T-helper 1 cell treated with Interleukin-12 subunit alpha and Interleukin-12 subunit beta and Interleukin-4 antibody, amounts not matched to agents 30 ng/mL and 1 ng/mL, for 36 hours (primary cell): ENCODE results near the gene HASPIN. TPM values are rescaled to one million over a fixed set of nuclear protein-coding genes. Genes with fewer than 3 reads are reported as not detected.
"Not testable (repeated sequence)": the region's sequence is repeated elsewhere in the genome, so short reads cannot be mapped to it uniquely, and the experiment has no call there.

Source experiments
- intact Hi-C: fragments of 100-400 bp; cut with micrococcal nuclease; formaldehyde crosslinking; loops from one replicate; pipeline ENCODE4 v1.15.1; 2024
- total RNA-seq: library from RNA; stranded (reverse); gene quantifications from 2 replicates; pipeline ENCODE4 v1.2.3, GENCODE V29; 2022

The HASPIN gene
- total RNA-seq, 1 donor from 2014 or later = 26.9 TPM

DNA sequence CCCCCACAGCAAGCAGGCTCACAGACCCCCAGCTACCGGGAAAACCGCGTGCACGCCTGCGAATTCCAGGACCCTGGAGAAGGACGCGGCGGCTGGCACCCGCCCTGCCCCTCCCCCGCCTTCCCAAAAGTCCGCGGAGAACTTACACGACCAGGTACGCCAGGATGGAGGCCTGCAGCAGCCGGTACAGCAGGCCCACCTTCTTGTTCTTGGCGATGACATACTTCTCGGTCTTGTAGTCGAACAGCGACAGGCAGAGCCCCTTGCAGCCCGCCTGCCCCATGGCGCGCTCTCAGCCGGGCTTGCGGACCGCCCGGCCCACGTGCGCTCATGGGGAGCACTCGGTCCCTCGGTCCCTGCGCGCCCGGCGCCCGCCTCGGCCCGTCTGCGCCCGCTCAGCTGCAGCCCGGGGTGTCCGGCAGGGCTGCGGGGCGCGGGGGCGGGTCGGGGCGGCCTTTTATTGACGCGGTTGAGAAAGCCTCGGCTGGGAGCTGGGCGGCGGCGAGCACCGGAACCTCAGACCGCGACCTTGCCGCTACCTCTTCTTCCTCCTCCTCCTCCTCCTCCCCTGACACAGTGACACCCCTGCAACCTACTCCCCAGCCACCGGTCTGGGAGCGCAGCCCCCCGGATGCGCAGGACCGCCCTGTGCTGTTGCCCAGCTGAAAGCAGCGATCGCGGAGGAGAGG lies 27.8 kb upstream of the HASPIN start, which contains the start of gene P2RX5:
TSS of gene P2RX5 (minus strand) at position 433 of the 689 bp plus-strand sequence. CDS start at position 283, 150 bp downstream.
- intact Hi-C loops = loop anchor here (1.0 to 2.0 kb wide), 4 partner anchors 13 to 27 kb away; partner anchors contain the start of genes EMC6, HASPIN and TAX1BP3

DNA sequence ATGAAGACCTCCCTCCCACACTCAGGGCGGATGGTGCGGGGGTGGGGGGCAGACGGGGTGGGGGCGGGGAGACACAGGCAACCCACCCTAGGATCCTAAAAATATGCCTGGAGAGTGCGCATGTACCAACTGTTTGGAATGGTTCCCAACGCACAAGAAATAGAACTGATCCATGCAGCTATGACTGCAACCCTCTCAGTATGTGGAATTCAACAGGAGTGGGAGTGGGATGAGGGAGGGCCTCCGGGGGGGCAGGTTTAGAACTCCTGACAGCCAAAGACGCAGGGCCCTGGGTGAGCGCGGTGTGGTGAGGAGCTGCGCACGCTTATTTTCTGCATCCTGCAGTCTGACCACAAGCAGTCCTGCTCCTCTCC lies 26.6 kb upstream of the HASPIN start:
- intact Hi-C loops = loop anchor here (2.0 kb wide), 1 partner anchor 14 kb away; no protein-coding TSS in a partner anchor

DNA sequence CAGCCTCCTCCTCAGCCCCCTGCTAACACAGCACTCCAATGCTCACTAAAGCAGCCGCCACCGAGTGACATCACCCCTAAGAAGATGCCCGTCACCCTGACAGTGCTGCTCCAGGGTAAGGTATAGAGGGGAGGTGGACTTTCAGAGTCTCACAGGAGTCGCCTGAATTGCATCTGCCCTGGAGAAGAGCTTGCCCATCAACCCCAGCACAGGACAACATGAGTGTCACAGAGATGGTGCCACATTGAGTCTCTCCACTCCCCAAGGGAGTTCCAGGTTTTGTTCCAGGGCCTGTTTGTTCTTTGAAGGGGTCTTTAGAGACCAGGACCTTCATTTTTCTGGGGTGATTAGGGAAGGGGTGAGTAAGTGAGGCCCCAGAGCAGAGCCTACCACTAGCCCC lies 25.6 kb upstream of the HASPIN start:
- intact Hi-C loops = no loop called here

DNA sequence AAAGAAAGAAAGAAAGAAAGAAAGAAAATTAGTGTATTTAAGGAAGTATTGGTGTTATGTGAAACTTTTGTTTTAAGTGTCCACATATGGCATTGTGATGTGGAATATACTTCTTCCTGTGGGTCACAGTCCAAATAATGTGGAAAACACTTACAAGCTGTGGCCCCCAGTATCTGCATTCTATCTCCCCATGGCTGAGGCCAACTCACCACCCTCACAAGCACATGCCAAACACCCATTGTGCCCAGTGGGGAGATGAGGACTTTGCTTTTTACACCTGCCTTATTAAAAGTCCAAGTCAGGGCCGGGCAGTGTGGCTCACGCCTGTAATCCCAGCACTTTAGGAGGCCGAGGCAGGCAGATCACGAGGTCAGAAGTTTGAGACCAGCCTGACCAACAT lies 23.8 kb upstream of the HASPIN start:
- intact Hi-C loops = no loop called here

DNA sequence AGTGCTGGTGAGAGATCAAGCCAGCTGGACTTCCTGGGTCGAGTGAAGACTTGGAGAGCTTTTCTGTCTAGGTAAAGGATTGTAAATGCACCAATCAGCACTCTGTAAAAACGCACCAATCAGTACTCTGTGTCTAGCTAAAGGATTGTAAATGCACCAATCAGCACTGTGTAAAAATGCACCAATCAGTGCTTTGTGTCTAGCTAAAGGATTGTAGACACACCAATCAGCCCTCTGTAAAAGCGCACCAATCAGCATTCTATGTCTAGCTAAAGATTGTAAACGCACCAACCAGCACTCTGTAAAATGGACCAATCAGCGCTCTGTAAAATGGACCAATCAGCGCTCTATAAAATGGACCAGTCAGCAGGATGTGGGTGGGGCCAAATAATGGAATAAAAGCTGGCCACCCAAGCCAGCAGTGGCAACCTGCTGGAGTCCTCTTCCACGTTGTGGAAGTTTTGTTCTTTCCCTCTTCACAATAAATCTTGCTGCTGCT lies 21.6 kb upstream of the HASPIN start:
- intact Hi-C loops = not testable (repeated sequence)

DNA sequence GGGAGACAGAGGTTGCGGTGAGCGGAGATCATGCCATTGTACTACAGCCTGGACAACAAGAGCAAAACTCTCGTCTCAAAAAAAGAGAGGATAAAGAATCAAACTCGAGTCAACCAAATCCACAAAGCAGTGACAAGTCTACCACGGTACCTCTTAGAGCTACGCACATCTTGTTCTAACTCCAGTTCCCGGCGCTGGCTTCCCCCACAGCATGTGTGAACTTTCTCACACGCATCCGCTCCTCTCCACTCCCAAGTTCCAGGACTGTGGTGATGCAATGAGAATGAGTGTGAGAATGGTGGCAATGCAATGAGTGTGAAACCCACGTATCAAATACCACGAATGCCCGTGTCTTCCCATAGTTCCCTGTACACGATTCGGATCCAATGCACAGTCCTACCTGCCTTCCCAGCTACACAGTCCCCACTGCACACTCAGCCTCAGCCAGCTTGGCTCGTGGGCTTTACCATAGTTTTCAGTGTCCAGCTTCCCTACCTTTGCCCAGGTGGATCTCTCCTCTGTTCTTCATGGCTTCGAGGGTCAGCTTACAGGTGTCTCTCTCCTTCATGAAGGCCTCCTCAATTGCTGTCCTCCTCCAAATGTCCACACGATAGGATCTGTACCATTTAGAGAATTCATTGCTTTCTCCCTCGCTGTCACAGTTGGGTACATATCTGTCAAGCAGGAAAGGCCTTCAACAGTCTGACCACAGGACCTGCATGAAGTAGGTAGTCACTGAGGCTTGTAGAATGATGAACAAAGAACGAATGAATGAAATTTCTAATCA lies 18.6 kb upstream of the HASPIN start:
- intact Hi-C loops = no loop called here

DNA sequence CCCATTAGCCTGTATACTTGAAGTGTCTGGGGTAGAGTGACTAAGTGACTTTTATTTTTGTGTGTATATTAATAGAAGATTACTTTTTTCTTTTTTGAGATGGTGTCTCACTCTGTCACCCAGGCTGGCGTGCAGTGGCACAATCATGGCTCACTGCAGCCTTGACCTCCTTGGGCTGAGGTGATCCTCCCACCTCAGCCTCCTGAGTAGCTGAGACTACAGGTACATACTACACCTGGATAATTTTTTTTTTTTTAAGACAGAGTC lies 18.1 kb upstream of the HASPIN start:
- intact Hi-C loops = not testable (repeated sequence)

DNA sequence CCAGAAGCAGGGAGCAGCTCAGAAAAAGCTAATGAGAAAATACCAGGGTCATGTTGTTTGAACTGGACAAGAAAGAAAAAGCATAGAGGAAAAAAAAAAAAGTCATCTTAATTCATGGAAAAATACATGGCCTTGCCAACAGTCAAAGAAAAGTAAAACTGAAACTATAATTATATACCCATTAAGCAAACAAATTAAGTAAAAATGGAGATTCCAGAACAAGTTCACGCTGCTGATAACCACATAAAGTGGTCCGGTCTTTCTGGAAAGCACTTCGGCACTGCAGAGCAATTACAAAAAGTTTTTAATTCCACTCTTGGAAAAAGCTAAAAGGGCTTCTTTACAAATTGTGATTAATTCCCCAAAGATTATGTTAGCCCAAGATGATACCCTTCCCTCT lies 15.3 kb upstream of the HASPIN start:
- intact Hi-C loops = no loop called here

DNA sequence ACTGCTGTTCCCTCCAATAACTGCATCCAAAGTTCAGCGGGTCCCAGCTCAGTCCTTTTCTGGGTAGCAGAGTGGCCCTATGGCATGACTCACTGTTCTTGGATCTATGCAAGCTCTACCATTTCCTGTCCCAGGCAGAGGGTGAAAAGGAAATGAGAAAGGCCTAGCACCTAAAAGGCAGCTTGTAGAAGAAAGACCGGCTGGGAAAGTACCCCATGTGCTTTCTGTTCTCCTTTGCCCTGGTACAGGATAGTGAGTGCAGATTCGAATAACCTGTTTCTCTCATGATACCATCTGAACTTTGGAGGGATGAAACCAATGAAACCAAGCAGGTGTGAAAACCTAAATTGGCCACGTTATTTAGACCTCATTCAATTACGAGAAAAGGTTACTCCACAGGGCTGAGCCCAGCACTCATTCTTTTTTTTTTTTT lies 12.7 kb upstream of the HASPIN start:
- intact Hi-C loops = loop anchor here (1.0 kb wide), 7 partner anchors 12 to 135 kb away; partner anchors contain the start of genes EMC6, HASPIN, NCBP3 and TAX1BP3

DNA sequence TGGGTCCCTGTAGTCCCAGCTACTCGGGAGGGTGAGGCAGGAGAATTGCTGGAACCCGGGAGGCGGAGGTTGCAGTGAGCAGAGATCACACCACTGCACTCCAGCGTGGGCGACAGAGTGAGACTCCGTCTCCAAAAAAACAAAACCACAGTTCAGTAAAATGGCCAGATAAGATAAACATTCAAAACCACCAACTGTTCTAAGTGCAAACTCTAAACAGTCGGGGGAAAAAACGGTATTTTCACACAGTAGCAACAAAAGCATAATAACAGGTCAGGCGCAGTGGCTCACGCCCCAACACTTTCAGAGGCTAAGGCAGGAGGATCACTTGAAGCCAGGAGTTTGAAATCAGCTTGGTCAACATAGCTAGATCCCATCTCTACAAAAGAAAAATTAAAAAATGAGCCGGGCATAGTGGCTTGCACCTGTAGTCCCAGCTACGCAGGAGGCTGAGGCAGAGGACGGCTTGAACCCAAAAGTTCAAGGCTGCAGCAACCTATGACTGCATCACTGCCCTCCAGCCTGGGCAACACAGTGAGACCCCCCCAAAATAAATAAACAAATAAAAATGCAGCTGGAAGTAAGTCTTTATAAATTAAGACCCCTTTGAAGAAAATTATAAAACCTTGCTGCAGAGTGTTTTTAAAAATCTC lies 10.8 kb upstream of the HASPIN start:
- intact Hi-C loops = no loop called here

DNA sequence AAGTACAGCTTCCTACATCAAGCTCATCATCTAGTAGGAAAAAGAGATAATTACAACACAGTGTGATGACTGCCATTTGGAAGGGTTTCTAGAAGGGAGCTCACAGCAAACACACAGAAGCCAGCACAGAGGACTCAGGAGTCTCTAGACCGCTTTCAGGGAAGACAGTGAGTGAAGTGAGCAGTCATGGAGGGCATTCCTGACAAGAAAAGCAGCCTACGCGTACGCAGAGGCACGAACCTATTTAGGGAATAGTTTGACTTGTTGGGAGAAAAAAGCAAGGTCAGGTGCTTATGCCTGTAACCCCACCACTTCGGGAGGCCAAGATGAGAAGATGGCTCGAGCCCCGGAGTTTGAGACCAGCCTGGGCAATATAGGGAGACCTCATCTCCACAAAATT lies 8.4 kb upstream of the HASPIN start:
- intact Hi-C loops = no loop called here

DNA sequence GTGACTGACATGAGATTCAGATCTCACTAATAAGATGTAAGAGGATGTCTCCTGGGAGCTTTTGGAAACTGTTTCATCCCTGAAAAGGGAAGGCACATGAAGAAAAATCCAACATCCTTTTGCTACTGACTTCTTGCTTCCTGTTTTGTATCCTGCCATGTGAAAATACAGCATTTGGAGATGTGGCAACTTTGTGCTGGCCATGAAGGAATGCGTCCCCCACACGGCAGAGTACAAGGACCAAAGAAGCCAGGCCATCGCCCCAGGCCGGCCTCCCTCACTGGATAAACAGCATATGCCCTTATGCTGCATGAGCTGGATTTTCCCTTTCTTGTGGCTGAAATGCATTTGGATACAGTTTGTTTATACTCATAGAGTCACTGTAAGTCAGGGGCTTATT lies 5.5 kb upstream of the HASPIN start:
- intact Hi-C loops = no loop called here

DNA sequence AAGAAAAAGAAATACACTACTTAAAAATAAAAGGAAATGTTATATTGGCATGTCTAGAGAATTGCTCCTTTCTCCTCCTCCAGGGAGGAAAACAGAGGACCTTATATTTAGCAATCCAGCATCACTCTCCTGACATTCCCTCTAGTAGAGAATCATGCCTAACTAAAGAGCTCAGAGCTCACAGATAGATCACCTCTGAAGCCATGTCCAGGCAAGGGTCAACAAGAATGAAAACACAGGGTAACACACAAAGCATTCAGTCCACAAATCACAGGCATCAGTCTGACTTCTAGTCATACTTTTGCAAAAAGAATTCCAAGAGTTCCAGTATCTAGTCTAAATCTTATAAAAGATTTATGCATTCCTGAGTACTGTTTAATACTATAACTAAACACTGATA lies 4.4 kb upstream of the HASPIN start:
- intact Hi-C loops = no loop called here

DNA sequence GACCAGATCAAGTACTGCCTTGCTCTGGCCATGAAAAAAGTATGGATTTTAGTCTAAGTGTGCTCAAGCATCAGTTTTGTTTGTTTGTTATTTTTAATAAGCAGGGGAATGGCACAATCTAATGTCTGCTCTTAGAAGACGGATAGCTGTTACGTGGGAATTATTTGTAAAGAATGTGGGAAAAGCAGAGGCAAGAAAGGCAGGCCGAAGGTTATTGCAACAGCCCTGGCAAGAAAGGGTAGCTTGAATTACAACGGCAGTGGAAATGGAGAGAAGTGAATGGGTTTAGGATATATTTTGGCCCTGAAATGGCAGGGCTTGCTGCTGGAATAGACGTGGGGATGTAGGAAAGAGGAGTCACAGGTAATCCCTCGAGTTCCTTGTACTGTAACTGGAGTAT lies 987 bp upstream of the HASPIN start:
- intact Hi-C loops = loop anchor here (1.0 to 10.0 kb wide), 6 partner anchors 11 to 242 kb away; partner anchors contain the start of genes ATP2A3, NCBP3 and P2RX5

DNA sequence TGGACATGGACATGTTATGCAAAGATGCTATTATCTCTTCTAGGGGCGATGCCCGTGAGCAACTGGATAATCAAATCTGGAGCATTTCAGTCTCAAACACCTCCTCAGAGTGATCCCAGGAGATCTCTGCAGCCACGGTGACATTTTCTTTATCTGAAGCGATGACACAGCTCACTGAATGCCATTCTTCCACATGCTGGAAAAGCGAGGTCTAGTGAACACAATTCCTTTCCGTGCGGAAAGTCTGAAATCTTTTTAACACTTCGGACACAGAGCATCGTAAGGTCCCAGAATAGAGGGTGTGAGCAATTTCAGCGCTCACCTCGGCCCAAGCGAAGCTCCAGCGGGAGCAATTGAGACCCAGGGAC lies 531 bp upstream of the HASPIN start:
- intact Hi-C loops = loop anchor here (1.0 to 10.0 kb wide), 6 partner anchors 12 to 242 kb away; partner anchors contain the start of genes ATP2A3, NCBP3 and P2RX5

DNA sequence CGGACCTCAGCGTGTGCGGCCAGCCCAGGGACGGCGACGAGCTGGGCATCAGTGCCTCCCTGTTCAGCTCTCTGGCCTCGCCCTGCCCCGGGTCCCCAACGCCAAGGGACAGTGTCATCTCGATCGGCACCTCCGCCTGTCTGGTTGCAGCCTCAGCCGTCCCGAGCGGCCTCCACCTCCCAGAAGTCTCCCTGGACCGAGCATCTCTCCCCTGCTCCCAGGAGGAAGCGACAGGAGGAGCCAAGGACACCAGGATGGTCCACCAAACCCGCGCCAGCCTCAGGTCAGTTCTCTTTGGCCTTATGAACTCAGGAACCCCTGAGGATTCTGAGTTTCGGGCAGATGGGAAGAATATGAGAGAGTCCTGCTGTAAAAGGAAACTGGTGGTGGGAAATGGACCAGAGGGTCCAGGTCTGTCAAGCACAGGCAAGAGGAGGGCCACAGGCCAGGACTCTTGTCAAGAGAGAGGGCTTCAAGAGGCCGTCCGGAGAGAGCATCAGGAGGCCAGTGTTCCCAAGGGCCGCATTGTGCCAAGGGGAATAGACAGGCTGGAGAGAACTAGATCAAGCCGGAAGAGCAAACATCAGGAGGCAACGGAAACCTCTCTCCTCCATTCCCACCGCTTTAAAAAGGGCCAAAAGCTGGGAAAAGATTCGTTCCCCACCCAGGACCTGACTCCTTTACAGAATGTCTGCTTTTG lies 825 bp downstream of the HASPIN start:
- intact Hi-C loops = loop anchor here (10.0 kb wide), 1 partner anchor 240 kb away; the partner anchor contains the start of gene ATP2A3

DNA sequence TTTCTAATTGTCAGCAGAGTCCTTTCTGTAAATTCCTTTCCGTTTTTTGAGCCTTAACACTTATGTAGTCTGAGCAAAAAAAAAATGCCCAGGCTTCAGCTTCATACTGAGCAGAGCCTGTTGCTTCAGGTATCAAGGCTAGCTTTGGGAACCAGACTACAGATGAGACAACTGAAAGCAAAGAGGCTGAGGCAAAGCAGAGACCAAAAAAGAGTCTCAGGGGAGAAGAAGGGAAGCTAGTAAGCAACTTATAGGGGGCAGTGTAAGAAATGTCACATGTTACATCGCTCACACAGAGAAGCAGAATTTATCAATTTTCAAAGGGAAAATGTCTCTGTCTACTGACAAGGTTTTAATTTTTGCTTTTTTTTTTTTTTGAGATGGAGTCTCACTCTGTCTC lies 3.3 kb downstream of the HASPIN start:
- intact Hi-C loops = loop anchor here (10.0 kb wide), 1 partner anchor 238 kb away; the partner anchor contains the start of gene ATP2A3

DNA sequence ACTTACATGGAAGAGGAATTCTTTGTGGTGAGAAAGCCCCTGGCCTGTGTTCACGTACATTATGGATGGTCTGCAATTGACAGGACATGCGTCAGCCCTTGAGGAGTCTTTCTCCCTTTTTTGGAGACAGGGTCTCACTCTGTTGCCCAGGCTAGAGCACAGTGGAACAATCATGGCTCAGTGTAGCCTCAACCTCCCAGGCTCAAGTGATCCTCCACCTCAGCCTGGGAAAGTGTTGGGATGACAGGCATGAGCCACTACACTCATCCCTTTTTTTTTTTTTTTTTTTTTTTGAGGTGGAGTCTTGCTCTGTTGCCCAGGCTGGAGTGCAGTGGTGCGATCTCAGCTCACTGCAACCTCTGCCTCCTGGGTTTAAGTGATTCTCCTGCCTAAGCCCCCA lies 4.4 kb downstream of the HASPIN start:
- intact Hi-C loops = loop anchor here (10.0 kb wide), 1 partner anchor 237 kb away; the partner anchor contains the start of gene ATP2A3

DNA sequence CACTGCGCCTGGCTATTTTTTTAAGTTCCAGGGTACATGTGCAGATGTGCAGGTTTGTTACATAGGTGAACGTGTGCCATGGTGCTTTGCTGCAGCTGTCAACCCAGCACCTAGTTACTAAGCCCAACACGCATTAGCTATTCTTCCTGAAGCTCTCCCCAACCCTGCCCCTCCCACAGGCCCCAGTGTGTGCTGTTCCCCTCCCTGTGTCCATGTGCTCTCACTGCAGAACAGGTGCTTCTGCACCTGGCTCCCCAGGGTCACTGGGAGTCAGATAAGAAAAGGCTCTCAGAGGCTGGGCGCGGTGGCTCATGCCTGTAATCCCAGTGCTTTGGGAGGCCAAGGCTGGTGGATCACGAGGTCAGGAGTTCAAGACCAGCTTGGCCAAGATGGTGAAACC lies 6.2 kb downstream of the HASPIN start:
- intact Hi-C loops = loop anchor here (10.0 kb wide), 1 partner anchor 235 kb away; the partner anchor contains the start of gene ATP2A3

DNA sequence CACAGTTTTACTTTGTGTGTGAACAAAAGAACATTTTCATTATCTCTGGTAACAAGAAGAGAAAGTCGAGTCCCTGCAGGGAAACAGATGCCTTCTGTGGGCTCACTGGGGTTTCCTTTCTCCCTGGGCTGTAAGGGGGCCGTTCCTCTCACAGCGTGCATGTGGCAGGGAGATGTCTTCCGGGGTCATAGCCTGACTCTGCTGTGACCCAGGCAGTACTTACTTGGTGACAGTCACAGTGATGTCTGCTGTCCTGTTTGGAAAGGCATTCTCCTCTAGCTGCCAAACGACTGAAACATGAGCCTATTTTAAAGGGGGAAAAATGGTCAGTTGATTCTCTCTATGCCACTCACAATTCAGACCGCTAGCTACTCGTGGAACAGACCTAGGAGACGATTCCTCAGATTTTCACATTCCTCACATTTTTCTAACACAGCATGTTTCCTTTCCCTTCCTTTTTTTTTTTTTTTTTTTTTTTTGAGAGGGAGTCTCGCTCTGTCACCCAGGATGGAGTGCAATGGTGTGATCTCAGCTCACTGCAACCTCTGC lies 7.3 kb downstream of the HASPIN start:
- intact Hi-C loops = no loop called here

DNA sequence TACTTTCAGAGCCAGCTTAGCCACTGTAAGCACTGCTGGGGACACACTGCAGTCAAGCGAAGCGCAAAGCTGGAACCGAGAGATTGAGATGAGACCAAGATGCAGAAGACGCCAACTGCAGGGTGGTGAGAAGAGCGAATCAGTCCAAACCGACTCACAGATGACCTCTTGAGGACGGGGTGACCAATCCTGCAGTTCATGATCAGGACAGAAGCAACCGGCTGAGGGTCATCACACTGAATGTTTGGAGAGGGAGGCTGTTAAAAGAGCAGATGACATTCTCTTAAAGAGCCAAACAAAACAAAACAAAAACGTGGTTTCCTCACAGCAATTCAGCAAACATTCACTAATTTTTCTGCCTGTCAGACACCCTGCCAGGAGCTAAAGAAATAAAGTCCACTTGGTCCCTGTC lies 8.5 kb downstream of the HASPIN start:
- intact Hi-C loops = no loop called here
